B cell (primary cell): ENCODE data around the gene CENPF.

ENCODE experiments used
- CTCF ChIP-seq: fragments of 200-600 bp; IDR thresholded peaks from one replicate; pipeline ENCODE4 v1.8.0; 2022; ENCODE audit warnings: antibody characterized with exemption, mild to moderate bottlenecking
- EZH2 ChIP-seq: IDR thresholded peaks from 2 replicates; pipeline ENCODE4 v1.6.1; 2012; ENCODE audit warnings: borderline replicate concordance, low read depth, mild to moderate bottlenecking, moderate library complexity, low read length; ENCODE audit not compliant: insufficient read depth, poor library complexity, severe bottlenecking

- TF ChIP-seq CTCF (no peak), EZH2 (no peak)
Measured at GRCh38 chr1:214574598-214575411, 28.2 kb upstream of the CENPF start.
